ENCODE measurements around the gene NT5C3B. TPM values are rescaled to one million over a fixed set of nuclear protein-coding genes. Genes with fewer than 3 reads are reported as not detected.
A peak's percentile ranks its signal among the peaks of the same experiment; 100 is the strongest.

The NT5C3B gene
- polyA plus RNA-seq, 1 of the 3 experiments (the other 2 are of a cell fraction): 87.4 TPM

DNA sequence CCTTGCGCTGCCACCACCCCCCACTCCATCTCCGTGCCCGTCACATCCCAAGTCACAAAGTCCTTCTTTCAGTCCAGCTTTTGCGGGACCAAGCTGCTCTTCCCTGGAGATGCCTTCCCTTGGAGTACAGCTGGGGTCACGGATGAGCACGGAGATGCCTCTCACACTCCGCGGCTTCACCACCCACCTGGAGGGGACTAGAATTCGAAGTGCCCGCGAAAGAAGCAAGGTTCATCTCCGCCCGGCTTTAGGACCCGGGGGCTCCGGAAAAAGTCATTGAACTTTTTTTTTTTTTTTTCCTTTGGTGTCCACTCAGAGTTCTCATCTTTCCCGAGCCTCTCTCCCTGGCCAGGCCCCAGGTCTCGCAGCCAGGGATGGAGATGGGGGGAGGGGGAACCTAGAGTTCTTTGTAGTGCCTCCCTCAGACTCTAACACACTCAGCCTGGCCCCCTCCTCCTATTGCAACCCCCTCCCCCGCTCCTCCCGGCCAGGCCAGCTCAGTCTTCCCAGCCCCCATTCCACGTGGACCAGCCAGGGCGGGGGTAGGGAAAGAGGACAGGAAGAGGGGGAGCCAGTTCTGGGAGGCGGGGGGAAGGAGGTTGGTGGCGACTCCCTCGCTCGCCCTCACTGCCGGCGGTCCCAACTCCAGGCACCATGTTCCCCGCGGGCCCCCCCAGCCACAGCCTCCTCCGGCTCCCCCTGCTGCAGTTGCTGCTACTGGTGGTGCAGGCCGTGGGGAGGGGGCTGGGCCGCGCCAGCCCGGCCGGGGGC lies 23.5 kb downstream of the NT5C3B start, which contains the start of gene FKBP10:
TSS of gene FKBP10 (plus strand) at position 624 of the 771 bp plus-strand sequence. CDS start at position 655, 31 bp downstream.
- Histone ChIP-seq H3K4me1 (ENCODE audit: control insufficient read depth in 1 of 2, insufficient read depth in 2 of 2, low read depth in 1 of 2, low read length in 1 of 2) (peaks cover 15 to 24% of the 10 kb centered on the region in 2 experiments; a peak in 2 of 4 replicates), H4K20me1 (ENCODE audit: insufficient read depth) (peaks cover 17% of the 10 kb centered on the region), H3F3A (replicated peaks; ENCODE audit: insufficient read depth) (no peaks in the 10 kb centered on the region), H3K9me3 (no peaks in the 10 kb centered on the region), H3K9ac (peak within 1 kb of the TSS; percentile 87), H3K36me3 (replicated peaks in 1 of 2; ENCODE audit: control insufficient read depth in 1 of 2, insufficient read depth in 2 of 2, low read length in 1 of 2) (peaks cover 2 to 10% of the 10 kb centered on the region in 2 experiments), H2AFZ (ENCODE audit: low read depth) (peak within 1 kb of the TSS; percentile 92), H3K27me3 (ENCODE audit: insufficient read depth) (no peaks in the 10 kb centered on the region), H3K79me2 (ENCODE audit: insufficient read depth) (peaks cover 79% of the 10 kb centered on the region), H3K4me2 (peak within 1 kb of the TSS; percentile 99), H3K9me2 (no peaks in the 10 kb centered on the region), H3K4me3 (ENCODE audit: low read depth in 2 of 2, low read length in 1 of 2) (peak within 1 kb of the TSS; percentile 75 to 93), H3K27ac (ENCODE audit: low read depth in 2 of 2, low read length in 1 of 2) (peak within 1 kb of the TSS; percentile 80 to 87)
- ChIA-PET CTCF (interaction anchor here (0.8 to 20.2 kb wide), 9 partner anchors 10 to 99 kb away, joined by 3 to 405 read pairs (median 5); partner anchors contain the start of genes HAP1, JUP and KLHL11), POLR2A (interaction anchor here (1.0 to 2.4 kb wide), 3 partner anchors 35 to 124 kb away, joined by 3 to 12 read pairs (median 11); partner anchors contain the start of genes EIF1 and KLHL11)
- 1% methylated on average over 32 of the region's 35 CpGs for WGBS (ENCODE audit: low lambda C conversion rate)
- DNase-seq: peak; percentile 97
- TF ChIP-seq TEAD4 (IDR thresholded peaks at IDR 0.05; ENCODE audit: borderline replicate concordance, insufficient read depth) (no peak), MEF2A (IDR thresholded peaks at IDR 0.05; ENCODE audit: borderline replicate concordance, low read depth) (no peak), RFX5 (IDR thresholded peaks at IDR 0.05; ENCODE audit: low read length) (peak; percentile 37; the same call in 1 of the 2 replicates), NRF1 (IDR thresholded peaks at IDR 0.05; ENCODE audit: low read depth, low read length) (no peak), TAF1 (IDR thresholded peaks at IDR 0.05; ENCODE audit: borderline replicate concordance, low read depth, low read length) (peak; percentile 14; the same call in 1 of the 2 replicates), ELF1 (IDR thresholded peaks at IDR 0.05) (0 out of 2 replicates have a peak, but pooled peaks have one; percentile 3), TCF12 (IDR thresholded peaks at IDR 0.05) (peak; percentile 70), RXRA (IDR thresholded peaks at IDR 0.05; ENCODE audit: borderline replicate concordance, low read depth) (no peak), EZH2phosphoT487 (IDR thresholded peaks at IDR 0.05; ENCODE audit: borderline replicate concordance, low read depth) (no peak), SIN3A (IDR thresholded peaks at IDR 0.05; ENCODE audit: borderline replicate concordance, low read depth, low read length) (peak; percentile 77; the same call in 1 of the 2 replicates), FOXM1 (IDR thresholded peaks at IDR 0.05; ENCODE audit: low read depth) (no peak), GATA2 (CRISPR knock-in tag; IDR thresholded peaks at IDR 0.05) (no peak), USF1 (IDR thresholded peaks at IDR 0.05; ENCODE audit: borderline replicate concordance, low read depth) (peak; percentile 44; the same call in 1 of the 2 replicates), RAD21 (IDR thresholded peaks at IDR 0.05; ENCODE audit: low read length) (no peak), FOSL2 (IDR thresholded peaks at IDR 0.05; ENCODE audit: borderline replicate concordance, low read depth) (no peak; the same call in 1 of the 2 replicates), RCOR1 (IDR thresholded peaks at IDR 0.05; ENCODE audit: low read length) (no peak), MXI1 (IDR thresholded peaks at IDR 0.05; ENCODE audit: low read depth, low read length) (peak; percentile 95), JUND (IDR thresholded peaks at IDR 0.05) (no peak; the same call in 1 of the 2 replicates), POLR2AphosphoS5 (IDR thresholded peaks at IDR 0.05; ENCODE audit: low read depth, low read length) (0 out of 2 replicates have a peak, but pooled peaks have one; percentile 22)
- TF ChIP-seq, protein P1, sequence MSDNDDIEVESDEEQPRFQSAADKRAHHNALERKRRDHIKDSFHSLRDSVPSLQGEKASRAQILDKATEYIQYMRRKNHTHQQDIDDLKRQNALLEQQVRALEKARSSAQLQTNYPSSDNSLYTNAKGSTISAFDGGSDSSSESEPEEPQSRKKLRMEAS (IDR thresholded peaks at IDR 0.05; ENCODE audit: low read depth): peak; percentile 99
- TF ChIP-seq, protein P2, sequence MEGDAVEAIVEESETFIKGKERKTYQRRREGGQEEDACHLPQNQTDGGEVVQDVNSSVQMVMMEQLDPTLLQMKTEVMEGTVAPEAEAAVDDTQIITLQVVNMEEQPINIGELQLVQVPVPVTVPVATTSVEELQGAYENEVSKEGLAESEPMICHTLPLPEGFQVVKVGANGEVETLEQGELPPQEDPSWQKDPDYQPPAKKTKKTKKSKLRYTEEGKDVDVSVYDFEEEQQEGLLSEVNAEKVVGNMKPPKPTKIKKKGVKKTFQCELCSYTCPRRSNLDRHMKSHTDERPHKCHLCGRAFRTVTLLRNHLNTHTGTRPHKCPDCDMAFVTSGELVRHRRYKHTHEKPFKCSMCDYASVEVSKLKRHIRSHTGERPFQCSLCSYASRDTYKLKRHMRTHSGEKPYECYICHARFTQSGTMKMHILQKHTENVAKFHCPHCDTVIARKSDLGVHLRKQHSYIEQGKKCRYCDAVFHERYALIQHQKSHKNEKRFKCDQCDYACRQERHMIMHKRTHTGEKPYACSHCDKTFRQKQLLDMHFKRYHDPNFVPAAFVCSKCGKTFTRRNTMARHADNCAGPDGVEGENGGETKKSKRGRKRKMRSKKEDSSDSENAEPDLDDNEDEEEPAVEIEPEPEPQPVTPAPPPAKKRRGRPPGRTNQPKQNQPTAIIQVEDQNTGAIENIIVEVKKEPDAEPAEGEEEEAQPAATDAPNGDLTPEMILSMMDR (IDR thresholded peaks at IDR 0.05): no peak
- TF ChIP-seq, protein P3, sequence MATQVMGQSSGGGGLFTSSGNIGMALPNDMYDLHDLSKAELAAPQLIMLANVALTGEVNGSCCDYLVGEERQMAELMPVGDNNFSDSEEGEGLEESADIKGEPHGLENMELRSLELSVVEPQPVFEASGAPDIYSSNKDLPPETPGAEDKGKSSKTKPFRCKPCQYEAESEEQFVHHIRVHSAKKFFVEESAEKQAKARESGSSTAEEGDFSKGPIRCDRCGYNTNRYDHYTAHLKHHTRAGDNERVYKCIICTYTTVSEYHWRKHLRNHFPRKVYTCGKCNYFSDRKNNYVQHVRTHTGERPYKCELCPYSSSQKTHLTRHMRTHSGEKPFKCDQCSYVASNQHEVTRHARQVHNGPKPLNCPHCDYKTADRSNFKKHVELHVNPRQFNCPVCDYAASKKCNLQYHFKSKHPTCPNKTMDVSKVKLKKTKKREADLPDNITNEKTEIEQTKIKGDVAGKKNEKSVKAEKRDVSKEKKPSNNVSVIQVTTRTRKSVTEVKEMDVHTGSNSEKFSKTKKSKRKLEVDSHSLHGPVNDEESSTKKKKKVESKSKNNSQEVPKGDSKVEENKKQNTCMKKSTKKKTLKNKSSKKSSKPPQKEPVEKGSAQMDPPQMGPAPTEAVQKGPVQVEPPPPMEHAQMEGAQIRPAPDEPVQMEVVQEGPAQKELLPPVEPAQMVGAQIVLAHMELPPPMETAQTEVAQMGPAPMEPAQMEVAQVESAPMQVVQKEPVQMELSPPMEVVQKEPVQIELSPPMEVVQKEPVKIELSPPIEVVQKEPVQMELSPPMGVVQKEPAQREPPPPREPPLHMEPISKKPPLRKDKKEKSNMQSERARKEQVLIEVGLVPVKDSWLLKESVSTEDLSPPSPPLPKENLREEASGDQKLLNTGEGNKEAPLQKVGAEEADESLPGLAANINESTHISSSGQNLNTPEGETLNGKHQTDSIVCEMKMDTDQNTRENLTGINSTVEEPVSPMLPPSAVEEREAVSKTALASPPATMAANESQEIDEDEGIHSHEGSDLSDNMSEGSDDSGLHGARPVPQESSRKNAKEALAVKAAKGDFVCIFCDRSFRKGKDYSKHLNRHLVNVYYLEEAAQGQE (IDR thresholded peaks at IDR 0.05; ENCODE audit: low read depth, low read length): no peak
- TF ChIP-seq, protein P4, sequence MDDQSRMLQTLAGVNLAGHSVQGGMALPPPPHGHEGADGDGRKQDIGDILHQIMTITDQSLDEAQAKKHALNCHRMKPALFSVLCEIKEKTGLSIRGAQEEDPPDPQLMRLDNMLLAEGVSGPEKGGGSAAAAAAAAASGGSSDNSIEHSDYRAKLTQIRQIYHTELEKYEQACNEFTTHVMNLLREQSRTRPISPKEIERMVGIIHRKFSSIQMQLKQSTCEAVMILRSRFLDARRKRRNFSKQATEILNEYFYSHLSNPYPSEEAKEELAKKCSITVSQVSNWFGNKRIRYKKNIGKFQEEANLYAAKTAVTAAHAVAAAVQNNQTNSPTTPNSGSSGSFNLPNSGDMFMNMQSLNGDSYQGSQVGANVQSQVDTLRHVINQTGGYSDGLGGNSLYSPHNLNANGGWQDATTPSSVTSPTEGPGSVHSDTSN (IDR thresholded peaks at IDR 0.05): peak; percentile 36
- TF ChIP-seq, protein P5, sequence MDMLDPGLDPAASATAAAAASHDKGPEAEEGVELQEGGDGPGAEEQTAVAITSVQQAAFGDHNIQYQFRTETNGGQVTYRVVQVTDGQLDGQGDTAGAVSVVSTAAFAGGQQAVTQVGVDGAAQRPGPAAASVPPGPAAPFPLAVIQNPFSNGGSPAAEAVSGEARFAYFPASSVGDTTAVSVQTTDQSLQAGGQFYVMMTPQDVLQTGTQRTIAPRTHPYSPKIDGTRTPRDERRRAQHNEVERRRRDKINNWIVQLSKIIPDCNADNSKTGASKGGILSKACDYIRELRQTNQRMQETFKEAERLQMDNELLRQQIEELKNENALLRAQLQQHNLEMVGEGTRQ (IDR thresholded peaks at IDR 0.05; ENCODE audit: borderline replicate concordance, low read depth, low read length): no peak

Measured in SK-N-SH (cell line).